Measurements from ENCODE around the gene ZNF805. TPM values are rescaled to one million over a fixed set of nuclear protein-coding genes. Genes with fewer than 3 reads are reported as not detected.

Gene ZNF805
- total and polyA plus RNA-seq, 2 of the 13 experiments (the other 11 are each of a cell fraction or from before 2014, with no cell fraction given) = 5.1 to 12.8 TPM

- 0 out of 2 replicates have a peak, but pooled peaks have one; percentile 20 for TF ChIP-seq CSRNP1 (CRISPR knock-in tag; IDR thresholded peaks at IDR 0.05)
- 0 out of 2 replicates have a peak, but pooled peaks have one; percentile 32 for TF ChIP-seq ZNF451 (CRISPR knock-in tag; IDR thresholded peaks at IDR 0.05)
- TF ChIP-seq TAF1 (CRISPR knock-in tag; IDR thresholded peaks at IDR 0.05) = peak; percentile 61
- no peak for TF ChIP-seq NR2F6 (IDR thresholded peaks at IDR 0.05)
- TF ChIP-seq NR2F6 (CRISPR knock-in tag; IDR thresholded peaks at IDR 0.05) = no peak
- TF ChIP-seq SP5 (CRISPR knock-in tag; IDR thresholded peaks at IDR 0.05; ENCODE audit: borderline replicate concordance, low read depth) = no peak
- no peak for TF ChIP-seq ZNF652 (CRISPR knock-in tag; IDR thresholded peaks at IDR 0.05; ENCODE audit: borderline replicate concordance, low read depth)
- peak; percentile 86 for TF ChIP-seq POLR2G (IDR thresholded peaks at IDR 0.05; ENCODE audit: low read depth, low read length)
- TF ChIP-seq NONO (IDR thresholded peaks at IDR 0.05) = no peak
- no peak for TF ChIP-seq NONO (CRISPR knock-in tag; conservative IDR thresholded peaks at IDR 0.05)
Observed at GRCh38 chr19:57191141-57192076, 49.0 kb upstream of the ZNF805 start, which contains the start of gene ZNF264 (continued).

GRCh38 chr19:57192077-57192420 is 48.4 kb upstream of the ZNF805 start:
- H3K27me3 ChIP-seq (ENCODE audit: control insufficient read depth in 1 of 2, insufficient read depth in 2 of 2, low read length in 2 of 2) = no peaks in the 10 kb centered on the region; a peak in 1 of 5 replicates
- peaks cover 20% of the 10 kb centered on the region for H3K79me2 ChIP-seq (ENCODE audit: insufficient read depth, low read length)
- H3K4me1 ChIP-seq (ENCODE audit: insufficient read depth, low read length) = peaks cover 22% of the 10 kb centered on the region
- no peak for DNase-seq (ENCODE audit: low spot score)
- TF ChIP-seq ZNF124 (CRISPR knock-in tag; IDR thresholded peaks at IDR 0.05) (no peak), MLX (CRISPR knock-in tag; IDR thresholded peaks at IDR 0.05) (no peak), ZFP82 (CRISPR knock-in tag; IDR thresholded peaks at IDR 0.05; ENCODE audit: borderline replicate concordance) (peak; percentile 62; the same call in 1 of the 2 replicates), EHMT2 (IDR thresholded peaks at IDR 0.05; ENCODE audit: borderline replicate concordance, low read depth, low read length) (no peak), STAT5B (CRISPR knock-in tag; IDR thresholded peaks at IDR 0.05) (no peak)
- 37% methylated on average over 7 of the region's 9 CpGs for WGBS (ENCODE audit: low lambda C conversion rate)
- peak overlapping the region; percentile 86 to 100 (median 98) for H3K4me3 ChIP-seq (replicated peaks in 1 of 3; ENCODE audit: insufficient read depth in 1 of 3, low read depth in 2 of 3, low read length in 3 of 3)
- peak; percentile 26 for ATAC-seq
- intact Hi-C loops (cut with micrococcal nuclease; ENCODE audit: unreplicated experiment) = no loop called here
- H3K9me3 ChIP-seq (ENCODE audit: low read length) = peaks cover 15% of the 10 kb centered on the region
- H2AFZ ChIP-seq (ENCODE audit: low read length) = no peak overlapping the region
- H3K27ac ChIP-seq (ENCODE audit: extremely low read length, insufficient read depth, low read length) = peak overlapping the region; percentile 78
- H4K20me1 ChIP-seq (ENCODE audit: insufficient read depth, low read length) = peaks cover 5% of the 10 kb centered on the region; the same call in 1 of the 2 replicates
- in situ Hi-C loops (cut with HindIII; ENCODE audit: extremely low pct_ligation_motif_present, low pct_unique_long_range_greater_than_20kb) = no loop called here
- POLR2A ChIA-PET = no interaction called here
- H3K4me2 ChIP-seq (ENCODE audit: low read depth, low read length) = peak overlapping the region; percentile 97
- FAIRE-seq = no peak
- no TSS peak for BruUV-seq (replicated peaks)
- peak overlapping the region; percentile 88 for H3K9ac ChIP-seq (ENCODE audit: insufficient read depth, low read depth, low read length)
- CTCF ChIA-PET (ENCODE audit: low intra/inter-chr PET ratio, low total read pairs) = no interaction called here
- peaks cover 8 to 38% of the 10 kb centered on the region in 2 experiments; a peak in 4 of 5 replicates for H3K36me3 ChIP-seq (replicated peaks in 1 of 2; ENCODE audit: control insufficient read depth in 1 of 2, insufficient read depth in 2 of 2, low read length in 2 of 2)

Data from HepG2 (cell line).